H54 (cell line): ENCODE measurements around the gene PIGL.

Source experiments
- DNase-seq: peaks from one replicate; pipeline ENCODE4 v3.0.0; 2011; ENCODE audit warnings: low spot score, mixed read lengths; ENCODE audit not compliant: insufficient read length
- FAIRE-seq: peaks from 3 replicates; lab custom pipeline; 2011; peaks lifted over from hg19 to GRCh38; lab: Jason Lieb, UNC
- POLR2A ChIP-seq: IDR thresholded peaks from 2 replicates; pipeline ENCODE4 v1.6.1; 2011; ENCODE audit warnings: low read depth, mild to moderate bottlenecking, low read length

The PIGL gene

DNA sequence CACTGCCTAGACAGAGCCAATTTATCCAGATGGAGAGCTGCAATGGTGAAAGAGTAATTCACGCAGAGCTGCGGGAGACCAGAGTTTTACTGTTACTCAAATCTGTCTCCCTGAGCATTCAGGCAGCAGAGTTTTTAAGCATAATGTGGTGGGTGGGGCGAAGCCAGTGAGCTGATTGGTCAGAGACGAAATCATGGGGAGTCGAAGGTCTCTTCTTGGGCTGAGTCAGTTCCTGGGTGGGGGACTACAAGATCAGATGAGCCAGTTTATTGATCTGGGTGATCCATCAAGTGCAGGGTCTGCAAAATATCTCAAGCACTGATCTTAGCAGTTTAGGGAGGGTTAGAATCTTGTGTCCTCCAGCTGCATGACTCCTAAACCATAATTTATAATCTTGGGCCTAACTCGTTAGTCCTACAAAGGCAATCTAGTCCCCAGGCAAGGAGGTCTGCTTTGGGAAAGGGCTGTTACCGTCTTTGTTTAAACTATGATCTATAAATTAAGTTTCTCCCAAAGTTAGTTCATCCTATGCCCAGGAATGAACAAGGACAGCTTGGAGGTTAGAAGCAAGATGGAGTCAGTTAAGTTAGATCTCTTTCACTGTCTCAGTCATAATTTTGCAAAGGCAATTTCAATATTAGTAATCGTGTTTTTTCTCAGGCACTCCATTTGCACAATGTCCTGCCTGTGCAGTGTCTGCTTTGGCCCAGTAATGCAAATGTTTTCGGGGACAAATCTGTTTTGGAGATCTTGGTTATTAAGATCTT, 27.0 kb downstream of the PIGL start:
- FAIRE-seq: no peak
- TF ChIP-seq POLR2A: no peak
- no peak for DNase-seq

DNA sequence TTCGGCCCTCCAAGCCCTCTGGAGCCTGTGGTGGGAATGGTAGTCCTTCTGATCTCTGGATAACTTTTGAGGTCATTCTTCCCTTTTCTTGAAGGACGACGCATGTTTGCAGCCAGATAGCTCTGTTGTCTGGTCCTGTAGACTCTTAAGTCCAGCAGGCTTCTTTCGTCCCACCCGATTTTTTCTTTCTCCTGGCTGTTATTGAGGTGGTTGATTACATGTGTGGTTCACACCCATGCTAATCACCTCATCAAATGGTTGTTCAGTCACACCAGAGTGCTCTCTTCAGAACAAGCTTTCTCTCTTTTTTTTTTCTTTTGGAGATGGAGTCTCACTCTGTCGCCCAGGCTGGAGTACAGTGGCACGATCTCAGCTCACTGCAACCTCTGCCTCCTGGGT, 30.6 kb downstream of the PIGL start:
- FAIRE-seq: no peak
- no peak for DNase-seq
- TF ChIP-seq POLR2A: no peak

DNA sequence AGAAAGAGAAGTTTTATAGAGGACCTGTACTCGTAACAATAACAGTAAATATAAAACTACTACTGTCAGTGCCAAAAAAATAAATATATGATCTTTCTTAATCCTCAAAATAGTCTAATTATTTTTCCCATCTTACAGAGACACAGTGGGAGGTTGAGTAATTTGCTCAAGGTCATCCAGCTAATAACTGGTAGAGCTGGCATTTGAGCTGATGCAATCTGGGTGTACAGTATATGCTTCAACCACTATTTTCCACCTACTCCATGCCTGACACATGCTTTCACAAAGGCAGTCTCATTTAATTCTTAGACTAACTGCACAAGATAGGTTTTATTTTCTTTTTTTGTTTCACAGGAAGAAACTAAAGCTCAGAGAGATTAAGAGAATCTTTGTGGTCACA, 33.6 kb downstream of the PIGL start:
- TF ChIP-seq POLR2A: no peak
- DNase-seq (no peak), FAIRE-seq (no peak)

DNA sequence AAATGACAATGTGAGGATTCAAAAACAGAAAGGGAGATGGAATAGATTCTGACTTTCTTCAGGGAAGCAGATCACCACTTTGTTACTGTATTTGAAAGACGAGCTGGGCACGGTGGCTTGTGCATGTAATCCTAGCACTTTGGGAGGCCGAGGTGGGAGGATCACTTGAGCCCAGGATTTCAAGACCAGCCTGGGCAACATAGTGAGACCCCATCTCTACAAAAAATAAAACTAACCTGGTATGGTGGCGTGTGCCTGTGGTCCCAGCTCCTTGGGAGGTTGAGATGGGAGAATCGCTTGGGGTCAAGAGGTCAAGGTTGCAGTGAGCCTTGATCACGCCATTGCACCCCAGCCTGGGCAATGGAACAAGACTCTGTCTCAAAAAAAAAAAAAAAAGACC, 34.0 kb downstream of the PIGL start:
- no peak for TF ChIP-seq POLR2A
- DNase-seq (no peak), FAIRE-seq (no peak)

DNA sequence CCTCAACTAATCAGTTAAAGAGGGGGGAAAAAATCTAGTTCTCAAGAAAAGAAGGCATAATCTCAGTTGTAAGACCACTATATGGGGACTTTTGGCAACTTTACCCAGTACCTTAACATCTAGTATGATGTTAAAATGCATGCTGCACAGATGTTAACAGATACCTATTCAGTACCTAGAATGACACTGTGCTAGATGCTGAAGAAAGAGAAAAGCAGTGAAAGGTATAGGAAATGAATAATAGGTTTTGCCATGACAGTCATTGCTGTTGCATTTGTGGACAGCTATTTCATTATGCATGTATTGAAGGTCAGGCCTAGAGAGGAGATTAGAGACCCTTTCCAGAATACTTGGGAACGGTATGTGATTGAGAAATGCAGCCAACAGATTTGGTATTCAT, 34.5 kb downstream of the PIGL start:
- no peak for DNase-seq
- no peak for FAIRE-seq
- TF ChIP-seq POLR2A: no peak

DNA sequence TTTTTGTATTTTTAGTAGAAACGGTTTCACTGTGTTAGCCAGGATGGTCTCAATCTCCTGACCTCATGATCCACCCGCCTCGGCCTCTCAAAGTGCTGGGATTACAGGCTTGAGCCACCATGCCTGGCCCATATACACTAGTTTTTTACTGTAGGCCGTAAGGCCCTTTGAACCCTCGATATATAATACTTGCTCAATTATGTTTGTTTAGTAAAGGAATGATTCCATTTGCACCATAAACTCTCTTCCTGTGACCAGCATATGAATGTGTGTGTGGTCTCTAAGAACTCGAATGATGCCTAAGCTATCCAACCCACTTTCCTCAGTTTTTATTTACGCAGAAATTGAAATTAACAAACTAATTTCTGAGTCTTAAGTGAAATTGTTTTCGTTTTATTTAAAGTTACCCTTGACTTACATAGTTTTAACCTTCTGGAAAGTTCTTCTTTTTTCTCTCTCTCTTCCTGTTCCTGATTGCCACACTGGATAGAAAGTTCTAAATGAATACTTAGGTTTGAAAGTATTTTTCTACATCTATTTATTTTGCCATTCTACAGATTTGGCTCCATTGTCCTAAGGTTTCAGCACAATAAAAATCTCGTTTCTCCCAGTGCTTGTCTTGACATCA, 37.9 kb downstream of the PIGL start:
- no peak for TF ChIP-seq POLR2A
- no peak for FAIRE-seq
- DNase-seq: no peak

DNA sequence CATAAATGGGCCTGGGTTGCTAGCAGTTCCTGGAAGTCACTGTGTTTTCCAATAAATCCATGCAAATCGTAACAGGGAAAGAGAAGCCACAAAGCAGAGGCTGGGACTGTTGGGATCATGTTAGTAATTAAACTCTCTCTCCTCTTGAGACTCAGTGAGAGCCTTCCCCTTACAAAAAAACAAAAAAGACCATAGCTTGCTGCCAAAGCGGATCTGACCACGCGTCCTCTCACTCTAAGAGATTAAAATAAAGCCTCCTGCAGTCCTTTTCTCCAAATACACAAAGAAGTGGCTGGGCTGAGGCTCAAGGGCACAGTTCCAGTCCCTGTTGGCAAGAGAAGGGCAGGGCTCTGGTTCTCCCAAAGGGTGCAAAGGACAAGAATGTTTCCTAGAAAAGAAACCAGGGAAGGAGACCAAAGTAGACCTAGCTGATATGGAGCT, 38.5 kb downstream of the PIGL start:
- TF ChIP-seq POLR2A: no peak
- DNase-seq: no peak
- no peak for FAIRE-seq

DNA sequence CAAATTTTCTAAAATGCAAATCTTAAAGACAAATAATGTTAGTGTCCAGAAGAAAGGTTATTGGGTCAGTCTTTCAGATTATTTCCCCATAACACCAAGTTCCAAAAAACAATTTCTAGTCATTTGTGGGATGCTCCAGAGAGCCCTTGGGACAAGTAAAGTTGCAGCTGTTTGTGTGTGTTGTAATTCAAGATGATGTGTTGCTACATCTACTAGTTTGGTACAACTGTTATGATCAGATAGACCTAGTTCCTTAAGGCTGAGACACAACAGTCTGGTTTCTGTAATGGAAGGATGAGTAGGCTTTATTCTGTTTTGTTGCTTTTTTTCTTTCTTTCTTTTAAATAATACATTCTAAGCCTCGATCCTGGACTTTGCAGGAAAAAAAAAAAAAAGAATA, 41.9 kb downstream of the PIGL start:
- DNase-seq (no peak), FAIRE-seq (no peak)
- TF ChIP-seq POLR2A: no peak

DNA sequence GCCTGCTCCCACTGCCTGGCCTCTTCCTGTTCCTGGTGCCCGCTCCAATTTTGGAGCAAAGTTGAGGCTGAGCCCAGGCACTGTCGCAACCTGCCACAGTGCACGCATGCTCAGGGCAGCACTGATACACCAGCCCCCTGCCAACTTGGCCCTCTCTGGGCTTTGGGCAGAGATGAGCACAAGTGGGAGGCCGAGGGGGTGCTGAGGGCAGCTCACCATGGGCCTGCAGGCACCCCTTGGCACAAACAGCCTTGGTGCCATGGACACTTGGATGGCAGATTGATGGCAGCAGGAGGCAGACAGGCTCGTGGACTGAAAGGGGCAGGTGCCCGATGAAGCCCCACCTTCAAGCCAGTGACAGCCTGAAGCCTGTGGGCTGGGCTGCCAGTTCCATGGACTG, 42.9 kb downstream of the PIGL start:
- DNase-seq: no peak
- no peak for FAIRE-seq
- TF ChIP-seq POLR2A: no peak

DNA sequence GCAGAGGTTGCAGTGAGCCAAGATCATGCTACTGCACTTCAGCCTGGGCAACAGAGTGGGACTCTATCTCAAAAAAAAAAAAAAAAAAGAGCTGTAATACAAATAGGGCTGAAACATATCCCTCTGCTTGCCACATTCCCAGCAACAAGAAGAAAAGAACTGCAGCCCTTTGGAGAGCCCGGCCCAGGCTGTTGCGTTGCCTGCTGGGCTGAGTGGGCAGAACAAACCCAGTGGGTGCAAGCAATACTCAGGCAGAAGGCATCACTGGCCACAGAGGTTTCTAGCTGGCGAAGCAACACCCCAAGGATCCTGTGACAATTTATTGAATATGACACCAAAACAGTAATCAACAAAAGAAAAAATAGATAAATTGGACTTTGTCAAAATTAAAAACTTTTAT, 44.0 kb downstream of the PIGL start:
- FAIRE-seq: no peak
- no peak for TF ChIP-seq POLR2A

DNA sequence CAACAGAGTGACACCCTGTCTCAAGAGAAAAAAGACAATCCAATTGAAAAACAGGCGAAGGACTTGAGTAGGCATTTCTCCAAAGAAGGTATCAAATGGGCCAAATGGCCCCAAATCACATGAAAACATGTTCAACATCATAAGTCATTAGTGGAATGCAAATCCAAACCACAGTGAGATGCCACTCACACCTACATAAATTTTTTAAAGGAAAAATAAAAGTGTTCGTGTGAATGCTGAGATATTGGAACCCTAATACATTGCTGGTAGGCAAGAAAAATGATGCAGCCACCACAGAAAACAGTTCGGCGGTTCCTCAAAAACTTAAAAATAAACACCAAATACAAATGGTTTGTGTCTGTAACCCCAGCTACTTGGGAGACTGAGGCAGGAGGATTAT, 45.2 kb downstream of the PIGL start:
- DNase-seq: no peak
- no peak for FAIRE-seq
- no peak for TF ChIP-seq POLR2A

More for the DNA sequence above, 44.0 kb downstream of the PIGL start:
- no peak for DNase-seq

DNA sequence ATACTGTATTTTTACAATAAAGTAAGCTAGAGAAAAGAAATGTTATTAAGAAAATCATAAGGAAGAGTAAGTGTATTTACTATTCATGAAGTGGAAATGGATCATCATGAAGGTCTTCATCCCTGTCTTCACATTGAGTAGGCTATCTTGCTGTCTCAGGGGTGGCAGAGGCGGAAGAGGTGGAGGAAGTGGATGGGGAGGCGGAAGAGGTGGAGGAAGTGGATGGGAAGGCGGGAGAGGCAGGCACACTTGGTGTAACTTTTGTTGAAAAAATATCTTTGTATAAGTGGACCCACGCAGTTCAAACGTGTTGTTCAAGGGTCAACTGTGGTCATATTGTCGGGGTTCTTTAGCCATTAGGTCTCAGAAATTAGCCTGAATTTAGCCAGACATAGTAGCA, 50.2 kb downstream of the PIGL start:
- no peak for DNase-seq
- no peak for FAIRE-seq
- no peak for TF ChIP-seq POLR2A

DNA sequence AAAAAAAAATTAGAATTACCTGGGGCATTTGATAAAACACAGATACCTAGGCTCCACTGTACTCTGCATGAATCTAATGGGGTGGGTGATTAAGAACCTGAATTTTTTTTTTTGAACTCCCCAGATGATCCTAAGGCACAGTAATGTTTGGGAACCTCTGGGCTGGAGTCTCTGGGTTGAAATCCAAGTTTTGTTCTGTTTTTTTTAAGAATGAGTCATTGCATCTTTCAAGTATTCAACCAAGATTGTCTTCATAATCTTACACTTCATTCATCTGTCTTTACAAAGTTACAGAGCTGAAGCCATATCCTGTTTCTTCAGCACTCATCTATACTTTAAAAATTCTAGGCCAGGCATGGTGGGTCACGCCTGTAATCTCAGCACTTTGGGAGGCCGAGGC, 52.6 kb downstream of the PIGL start:
- no peak for FAIRE-seq
- no peak for TF ChIP-seq POLR2A
- no peak for DNase-seq

DNA sequence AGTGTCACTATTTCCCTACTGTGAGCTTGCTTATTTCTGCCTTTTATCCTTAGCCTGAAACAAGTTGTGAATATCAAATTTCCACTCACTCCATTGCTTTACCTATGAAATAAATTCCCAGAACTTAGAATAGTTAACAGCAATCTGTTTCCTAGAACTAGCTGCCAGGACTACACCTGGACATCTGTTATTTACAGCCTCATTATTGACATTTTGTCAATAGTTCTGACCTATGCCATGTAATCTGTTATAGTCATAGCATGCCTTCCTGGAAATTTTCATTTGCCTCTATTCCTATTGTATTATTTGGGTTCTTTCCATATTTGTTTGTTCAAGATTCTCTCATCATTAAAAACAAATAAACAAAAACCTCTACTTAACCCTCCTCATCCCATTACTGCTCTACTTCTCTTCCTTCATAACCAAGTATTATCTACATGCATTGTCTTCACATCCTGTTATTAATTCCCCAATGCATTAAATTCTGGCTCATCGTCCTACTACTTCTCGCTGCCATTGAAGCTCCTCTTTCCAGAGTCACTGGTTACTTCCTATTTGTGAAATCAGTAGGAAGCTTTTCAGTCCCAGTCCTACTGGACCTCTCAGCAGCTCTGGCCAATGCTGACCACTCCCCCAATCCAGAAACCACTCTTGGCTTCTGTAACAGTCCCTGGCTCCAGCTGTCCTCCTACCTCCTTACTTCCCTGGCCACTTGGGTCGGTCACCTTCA, 55.3 kb downstream of the PIGL start:
- no peak for DNase-seq
- no peak for FAIRE-seq
- no peak for TF ChIP-seq POLR2A
